Trophoblast cell (in vitro differentiated cells and primary cell): Measurements from ENCODE around the gene ARMC2.
"Not testable (repeated sequence)": the region's sequence is repeated elsewhere in the genome, so short reads cannot be mapped to it uniquely, and the experiment has no call there.

Source experiments
- DNase-seq, 2 donors: peaks; one replicate each; pipeline ENCODE4 v3.0.0-alpha.2; 2016
- H2AFZ ChIP-seq: 2 replicates; pipeline ENCODE4 v1.6.1; 2013; ENCODE audit warnings: low read length, moderate library complexity, mild to moderate bottlenecking; ENCODE audit not compliant: insufficient read depth, poor library complexity
- H2AK5ac ChIP-seq: 2 replicates; pipeline ENCODE4 v1.6.1; 2013; ENCODE audit warnings: mild to moderate bottlenecking, low read length
- H2BK120ac ChIP-seq: 2 replicates; pipeline ENCODE4 v1.6.1; 2013; ENCODE audit warnings: low read length, mild to moderate bottlenecking, moderate library complexity; ENCODE audit not compliant: insufficient read depth, poor library complexity
- H2BK12ac ChIP-seq: 2 replicates; pipeline ENCODE4 v1.6.1; 2013; ENCODE audit warnings: mild to moderate bottlenecking, low read length, moderate library complexity
- H2BK5ac ChIP-seq: 2 replicates; pipeline ENCODE4 v1.6.1; 2013; ENCODE audit warnings: low read length, low read depth, moderate library complexity, mild to moderate bottlenecking; ENCODE audit not compliant: poor library complexity
- H3K14ac ChIP-seq: 2 replicates; pipeline ENCODE4 v1.6.1; 2013; ENCODE audit warnings: mild to moderate bottlenecking, low read length
- H3K18ac ChIP-seq: 2 replicates; pipeline ENCODE4 v1.6.1; 2013; ENCODE audit warnings: mild to moderate bottlenecking, low read length
- H3K23ac ChIP-seq: 2 replicates; pipeline ENCODE4 v1.6.1; 2013; ENCODE audit warnings: low read length
- H3K27ac ChIP-seq: 2 replicates; pipeline ENCODE4 v1.5.1; 2013; ENCODE audit warnings: low read depth, mild to moderate bottlenecking, inconsistent platforms, low read length, moderate library complexity
- H3K27me3 ChIP-seq: 2 replicates; pipeline ENCODE4 v1.6.1; 2013; ENCODE audit warnings: inconsistent platforms, mild to moderate bottlenecking, low read length, moderate library complexity; ENCODE audit not compliant: insufficient read depth
- H3K36me3 ChIP-seq, 2 experiments: 1 replicate in 1 of 2; 2 replicates in 1 of 2; pipeline ENCODE4 v1.6.1; 2013; ENCODE audit warnings: low read length in 2 of 2, mild to moderate bottlenecking in 2 of 2, moderate library complexity in 1 of 2; ENCODE audit not compliant: insufficient read depth in 2 of 2, control insufficient read depth in 1 of 2
- H3K4ac ChIP-seq: 2 replicates; pipeline ENCODE4 v1.6.1; 2013; ENCODE audit warnings: low read depth, mild to moderate bottlenecking, low read length, moderate library complexity
- H3K4me1 ChIP-seq, 2 experiments: 1 replicate in 1 of 2; 2 replicates in 1 of 2; pipeline ENCODE4 v1.6.1; 2013; ENCODE audit warnings: low read length in 2 of 2, mild to moderate bottlenecking in 2 of 2, moderate library complexity in 1 of 2; ENCODE audit not compliant: insufficient read depth in 2 of 2, control insufficient read depth in 1 of 2
- H3K4me2 ChIP-seq: 2 replicates; pipeline ENCODE4 v1.6.1; 2013; ENCODE audit warnings: inconsistent platforms, mild to moderate bottlenecking, low read length, moderate library complexity
- H3K4me3 ChIP-seq: 2 replicates; pipeline ENCODE4 v1.5.1; 2013; ENCODE audit warnings: mild to moderate bottlenecking, low read depth, low read length, inconsistent platforms
- H3K79me1 ChIP-seq: one replicate; pipeline ENCODE4 v1.6.1; 2013; ENCODE audit warnings: low read length
- H3K79me2 ChIP-seq: 2 replicates; pipeline ENCODE4 v1.6.1; 2013; ENCODE audit warnings: low read length, mild to moderate bottlenecking; ENCODE audit not compliant: control insufficient read depth, insufficient read depth, poor library complexity
- H3K9ac ChIP-seq: 2 replicates; pipeline ENCODE4 v1.6.1; 2013; ENCODE audit warnings: mild to moderate bottlenecking, low read length
- H3K9me3 ChIP-seq: 2 replicates; pipeline ENCODE4 v1.6.1; 2013; ENCODE audit warnings: low read depth, mild to moderate bottlenecking, control low read depth, inconsistent platforms, low read length; ENCODE audit not compliant: insufficient read depth
- H4K12ac ChIP-seq: 2 replicates; pipeline ENCODE4 v1.6.1; 2013; ENCODE audit warnings: low read depth, mild to moderate bottlenecking, low read length, moderate library complexity
- H4K8ac ChIP-seq: 2 replicates; pipeline ENCODE4 v1.6.1; 2013; ENCODE audit warnings: low read depth, mild to moderate bottlenecking, low read length, moderate library complexity
- H4K91ac ChIP-seq: one replicate; pipeline ENCODE4 v1.6.1; 2013; ENCODE audit warnings: low read depth, mild to moderate bottlenecking, low read length, moderate library complexity
- WGBS: extraction: QIAGEN DNeasy Blood & Tissue Kit; methylation state at CpG from one replicate; pipeline ENCODE4 v1.1.7; 2013; ENCODE audit warnings: missing lambda C conversion rate; ENCODE audit not compliant: insufficient read length, insufficient coverage; ENCODE audit errors: extremely low coverage; 5-methylcytosine and 5-hydroxymethylcytosine counted together

ARMC2 gene

DNA sequence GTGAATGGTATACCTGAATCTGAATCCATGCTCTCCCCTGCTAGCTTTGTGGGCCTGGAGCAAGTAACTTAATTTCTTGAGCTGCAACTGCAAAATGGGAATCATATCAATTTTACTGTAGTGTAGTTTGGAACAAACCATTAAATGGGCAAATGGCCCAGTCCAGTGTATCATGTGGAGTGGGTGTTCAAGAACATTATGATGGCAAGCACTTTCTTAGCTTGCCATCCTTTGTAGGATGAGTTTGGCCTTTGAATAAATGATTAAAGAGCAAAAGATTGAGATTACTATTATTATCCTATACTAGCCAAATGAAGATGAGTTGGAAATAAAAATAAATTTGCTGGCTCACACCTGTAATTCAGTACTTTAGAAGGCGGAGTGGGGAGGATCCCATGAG is 126.0 kb downstream of the ARMC2 start:
- H3K9me3 ChIP-seq = no peaks in the 10 kb centered on the region
- no peak overlapping the region for H3K14ac ChIP-seq
- no peak overlapping the region for H3K18ac ChIP-seq
- no peak overlapping the region for H3K27ac ChIP-seq
- no peak overlapping the region for H4K91ac ChIP-seq
- H2AK5ac ChIP-seq = no peak overlapping the region
- H2BK5ac ChIP-seq = no peak overlapping the region
- H3K4me1 ChIP-seq = peaks cover 0 to 2% of the 10 kb centered on the region in 2 experiments
- H3K4me3 ChIP-seq = no peak overlapping the region
- no peak overlapping the region for H2BK12ac ChIP-seq
- H3K9ac ChIP-seq = no peak overlapping the region
- DNase-seq = no peak
- H3K36me3 ChIP-seq = no peaks in the 10 kb centered on the region
- no peaks in the 10 kb centered on the region for H3K79me2 ChIP-seq
- no peak overlapping the region for H3K23ac ChIP-seq
- no peaks in the 10 kb centered on the region for H3K79me1 ChIP-seq
- H3K4me2 ChIP-seq = no peak overlapping the region
- H3K4ac ChIP-seq = no peak overlapping the region
- WGBS = no CpG with 5 or more reads among the region's 1 CpG
- no peak overlapping the region for H4K8ac ChIP-seq
- no peaks in the 10 kb centered on the region for H3K27me3 ChIP-seq
- H4K12ac ChIP-seq = no peak overlapping the region
- no peak overlapping the region for H2AFZ ChIP-seq
- no peak overlapping the region for H2BK120ac ChIP-seq

DNA sequence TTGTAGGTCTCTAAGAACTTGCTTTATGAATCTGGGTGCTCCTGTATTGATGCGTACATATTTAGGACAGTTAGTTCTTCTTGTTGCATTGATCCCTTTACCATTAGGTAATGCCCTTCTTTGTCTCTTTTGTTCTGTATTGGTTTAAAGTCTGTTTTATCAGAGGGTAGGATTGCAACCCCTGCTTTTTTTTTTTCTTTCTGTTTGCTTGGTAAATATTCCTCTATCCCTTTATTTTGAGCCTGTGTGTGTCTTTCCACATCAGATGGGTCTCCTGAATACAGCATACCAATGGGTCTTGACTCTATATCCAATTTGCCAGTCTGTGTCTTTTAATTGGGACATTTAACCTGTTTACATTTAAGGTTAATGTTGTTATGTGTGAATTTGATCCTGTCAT is 130.4 kb downstream of the ARMC2 start:
- not testable (repeated sequence) for H3K36me3 ChIP-seq, H4K91ac ChIP-seq, H3K18ac ChIP-seq, H3K4me2 ChIP-seq, H3K9ac ChIP-seq, H3K4me3 ChIP-seq, H4K12ac ChIP-seq, H3K9me3 ChIP-seq, H3K4me1 ChIP-seq, H3K23ac ChIP-seq, DNase-seq, H2BK12ac ChIP-seq, H3K27me3 ChIP-seq, H2AK5ac ChIP-seq, H3K4ac ChIP-seq, H4K8ac ChIP-seq, H3K27ac ChIP-seq, H2BK5ac ChIP-seq, H3K14ac ChIP-seq, H2BK120ac ChIP-seq, H3K79me2 ChIP-seq, H2AFZ ChIP-seq, H3K79me1 ChIP-seq
- WGBS = no CpG with 5 or more reads among the region's 1 CpG

- H3K4ac ChIP-seq = no peak overlapping the region
- H4K12ac ChIP-seq = no peak overlapping the region
- no peak overlapping the region for H3K9ac ChIP-seq
- no peaks in the 10 kb centered on the region for H3K4me1 ChIP-seq
- no peak overlapping the region for H3K18ac ChIP-seq
- no peak overlapping the region for H3K4me2 ChIP-seq
- no peak for DNase-seq
- H3K79me2 ChIP-seq = no peaks in the 10 kb centered on the region
- no CpG with 5 or more reads among the region's 10 CpGs for WGBS
- no peak overlapping the region for H2BK5ac ChIP-seq
- H2AK5ac ChIP-seq = no peak overlapping the region
- no peak overlapping the region for H4K8ac ChIP-seq
- H4K91ac ChIP-seq = no peak overlapping the region
- no peak overlapping the region for H3K23ac ChIP-seq
- H3K4me3 ChIP-seq = no peak overlapping the region
- H3K14ac ChIP-seq = no peak overlapping the region
- H3K9me3 ChIP-seq = no peaks in the 10 kb centered on the region
- H2BK120ac ChIP-seq = no peak overlapping the region
- no peaks in the 10 kb centered on the region for H3K27me3 ChIP-seq
- H2AFZ ChIP-seq = no peak overlapping the region
- H3K27ac ChIP-seq = no peak overlapping the region
- H3K79me1 ChIP-seq = no peaks in the 10 kb centered on the region
- peaks cover 0 to 2% of the 10 kb centered on the region in 2 experiments for H3K36me3 ChIP-seq
- H2BK12ac ChIP-seq = no peak overlapping the region
Observed at GRCh38 chr6:108982154-108983113, 134.2 kb downstream of the ARMC2 start.

- H3K27ac ChIP-seq = no peak overlapping the region
- no peak overlapping the region for H2BK12ac ChIP-seq
- H3K79me1 ChIP-seq = no peaks in the 10 kb centered on the region
- no peak overlapping the region for H2BK5ac ChIP-seq
- H3K14ac ChIP-seq = no peak overlapping the region
- H2BK120ac ChIP-seq = no peak overlapping the region
- no peak overlapping the region for H3K4ac ChIP-seq
- H3K79me2 ChIP-seq = no peaks in the 10 kb centered on the region
- no peak overlapping the region for H3K23ac ChIP-seq
- no peak overlapping the region for H4K12ac ChIP-seq
- no peaks in the 10 kb centered on the region for H3K4me1 ChIP-seq
- no peak overlapping the region for H3K4me2 ChIP-seq
- H2AK5ac ChIP-seq = no peak overlapping the region
- no peaks in the 10 kb centered on the region for H3K9me3 ChIP-seq
- H4K8ac ChIP-seq = no peak overlapping the region
- no peak for DNase-seq
- H3K36me3 ChIP-seq = peaks cover 4 to 6% of the 10 kb centered on the region in 2 experiments
- WGBS = no CpG with 5 or more reads among the region's 1 CpG
- H3K27me3 ChIP-seq = no peaks in the 10 kb centered on the region
- H2AFZ ChIP-seq = no peak overlapping the region
- no peak overlapping the region for H3K4me3 ChIP-seq
- no peak overlapping the region for H4K91ac ChIP-seq
- H3K18ac ChIP-seq = no peak overlapping the region
- H3K9ac ChIP-seq = no peak overlapping the region
Observed at GRCh38 chr6:108983151-108983550, 134.9 kb downstream of the ARMC2 start.
